PFSK-1 (cell line): ENCODE measurements around the gene LYRM1.

Experiments
- POLR2AphosphoS5 ChIP-seq: IDR thresholded peaks from 2 replicates; pipeline ENCODE4 v1.6.1; 2012; ENCODE audit warnings: low read depth, mild to moderate bottlenecking, control low read depth, low read length, moderate library complexity
- REST ChIP-seq, 2 experiments: IDR thresholded peaks; 2 replicates each; pipeline versions ENCODE4 v1.6.1 to v1.8.0; 2011 to 2012; ENCODE audit warnings: low read depth in 2 of 2, low read length in 2 of 2, control low read depth in 1 of 2, inconsistent platforms in 1 of 2, mild to moderate bottlenecking in 1 of 2, moderate library complexity in 1 of 2; ENCODE audit not compliant: insufficient read depth in 1 of 2
- SIN3A ChIP-seq: IDR thresholded peaks from 2 replicates; pipeline ENCODE4 v1.6.1; 2012; ENCODE audit warnings: mild to moderate bottlenecking, low read length, moderate library complexity, borderline replicate concordance; ENCODE audit not compliant: insufficient read depth
- TAF1 ChIP-seq: IDR thresholded peaks from 2 replicates; pipeline ENCODE4 v1.6.1; 2012; ENCODE audit warnings: low read length, control low read depth, borderline replicate concordance; ENCODE audit not compliant: insufficient read depth

GRCh38 chr16:20894388-20894787 lies 6.2 kb upstream of the LYRM1 start:
- TF ChIP-seq REST (IDR thresholded peaks at IDR 0.05; ENCODE audit: insufficient read depth in 1 of 2, low read depth in 2 of 2, low read length in 2 of 2) (no peak), TAF1 (no peak), POLR2AphosphoS5 (no peak), SIN3A (no peak)
